ENCODE results near the gene PCDHA6. TPM values are rescaled to one million over a fixed set of nuclear protein-coding genes. Genes with fewer than 3 reads are reported as not detected.
A peak's percentile ranks its signal among the peaks of the same experiment; 100 is the strongest.
"Not testable (repeated sequence)": the region's sequence is repeated elsewhere in the genome, so short reads cannot be mapped to it uniquely, and the experiment has no call there.

The PCDHA6 gene
- total RNA-seq (2021) (not detected in 2 replicates), Bru-seq, nascent RNA (not detected), BruChase-seq, experiment 1, labeled RNA remaining after a 2-hour chase (not detected), BruChase-seq, experiment 2, labeled RNA remaining after a 6-hour chase (not detected)
- long read RNA-seq: 0 reads

DNA sequence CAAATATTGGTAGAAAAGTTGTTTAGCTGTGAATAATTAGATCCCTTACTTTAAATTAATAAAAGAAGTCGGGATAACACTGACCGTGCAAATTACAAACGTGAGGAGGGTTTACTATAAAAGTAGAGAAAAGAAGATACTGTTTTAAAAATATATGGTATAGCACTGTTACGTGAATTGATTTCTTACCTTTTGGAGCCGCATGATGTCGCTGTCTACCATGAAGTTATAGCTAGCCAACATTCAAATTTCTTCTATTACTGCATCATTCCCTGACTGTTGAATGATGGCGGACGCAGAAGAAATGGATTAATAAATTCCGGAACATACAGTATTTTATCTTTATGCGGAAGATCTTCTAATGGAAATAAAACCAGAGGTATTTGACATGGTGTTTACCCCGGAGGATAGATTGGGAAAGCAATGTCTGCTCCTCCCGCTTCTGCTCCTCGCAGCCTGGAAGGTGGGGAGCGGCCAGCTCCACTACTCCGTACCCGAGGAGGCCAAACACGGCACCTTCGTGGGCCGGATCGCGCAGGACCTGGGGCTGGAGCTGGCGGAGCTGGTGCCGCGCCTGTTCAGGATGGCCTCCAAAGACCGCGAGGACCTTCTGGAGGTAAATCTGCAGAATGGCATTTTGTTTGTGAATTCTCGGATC is at the start of gene PCDHA6:
PCDHA6 (plus strand) TSS at position 257 of the 658 bp plus-strand sequence; CDS start at position 389, 132 bp downstream.
- H3K27ac ChIP-seq: no peak within 1 kb of the TSS
- intact Hi-C loops (cut with micrococcal nuclease; ENCODE audit: unreplicated experiment): no loop called here
- no peak within 1 kb of the TSS for H3K4me3 ChIP-seq
- no TSS peak for BruUV-seq (replicated peaks)
- no peaks in the 10 kb centered on the region for H3K4me1 ChIP-seq (replicated peaks; ENCODE audit: insufficient read depth)
- no peaks in the 10 kb centered on the region for H3F3A ChIP-seq (ENCODE audit: insufficient read depth, low read depth)
- H3K9me3 ChIP-seq (ENCODE audit: insufficient read depth, low read depth): no peaks in the 10 kb centered on the region; the same call in 1 of the 2 replicates
- no peaks in the 10 kb centered on the region for H4K20me1 ChIP-seq (ENCODE audit: insufficient read depth)
- no peak for TF ChIP-seq CTCF (conservative IDR thresholded peaks at IDR 0.05)
- no peak for TF ChIP-seq EZH2 (IDR thresholded peaks at IDR 0.05; ENCODE audit: low read depth)
- no peak for DNase-seq
- no peaks in the 10 kb centered on the region for H3K27me3 ChIP-seq (ENCODE audit: insufficient read depth, low read depth)
- ChIA-PET POLR2A (ENCODE audit: unreplicated experiment) (no interaction called here), CTCF (interaction anchor here (1.0 kb wide), 1 partner anchor 14 kb away, joined by 3 read pairs; no protein-coding TSS in a partner anchor)
- no peaks in the 10 kb centered on the region for H3K9me2 ChIP-seq (ENCODE audit: insufficient read depth)
- H3K79me2 ChIP-seq (ENCODE audit: low read depth): no peaks in the 10 kb centered on the region
- no peak within 1 kb of the TSS for H2AFZ ChIP-seq
- H3K4me2 ChIP-seq: no peak within 1 kb of the TSS
- H3K36me3 ChIP-seq (ENCODE audit: low read depth): no peaks in the 10 kb centered on the region

DNA sequence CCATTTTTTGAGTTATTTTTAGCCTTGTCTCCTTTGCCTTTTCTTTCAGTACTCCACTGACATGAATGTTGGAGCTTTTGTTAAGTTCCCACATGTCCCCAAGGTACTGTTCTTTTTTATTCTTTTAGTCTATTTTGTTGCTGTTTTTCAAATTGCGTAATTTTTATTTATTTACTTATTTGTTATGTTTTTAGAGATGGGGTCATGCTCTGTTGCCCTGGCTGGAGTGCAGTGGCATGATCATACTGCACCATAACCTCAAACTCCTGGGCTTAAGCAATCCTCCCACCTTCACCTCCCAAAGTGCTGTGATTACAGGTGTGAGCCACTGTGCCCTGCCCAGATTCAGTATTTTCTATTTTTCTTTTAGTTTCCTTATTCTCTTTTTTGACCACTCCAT is 47.2 kb upstream of the PCDHA6 start:
- no peak for DNase-seq
- no TSS peak for BruUV-seq (replicated peaks)
- H3K9me3 ChIP-seq (ENCODE audit: insufficient read depth, low read depth): no peaks in the 10 kb centered on the region
- H3K36me3 ChIP-seq (ENCODE audit: low read depth): no peaks in the 10 kb centered on the region
- intact Hi-C loops (cut with micrococcal nuclease; ENCODE audit: unreplicated experiment): no loop called here
- H3F3A ChIP-seq (ENCODE audit: insufficient read depth, low read depth): no peaks in the 10 kb centered on the region
- no peaks in the 10 kb centered on the region for H3K79me2 ChIP-seq (ENCODE audit: low read depth)
- no peak for TF ChIP-seq CTCF (conservative IDR thresholded peaks at IDR 0.05)
- no peak for TF ChIP-seq EZH2 (IDR thresholded peaks at IDR 0.05; ENCODE audit: low read depth)
- no peak overlapping the region for H3K4me3 ChIP-seq
- H3K27ac ChIP-seq: no peak overlapping the region
- no peaks in the 10 kb centered on the region for H3K4me1 ChIP-seq (replicated peaks; ENCODE audit: insufficient read depth)
- POLR2A ChIA-PET (ENCODE audit: unreplicated experiment): no interaction called here
- H3K27me3 ChIP-seq (ENCODE audit: insufficient read depth, low read depth): no peaks in the 10 kb centered on the region
- H3K9me2 ChIP-seq (ENCODE audit: insufficient read depth): no peaks in the 10 kb centered on the region
- no peak overlapping the region for H2AFZ ChIP-seq
- no peaks in the 10 kb centered on the region for H4K20me1 ChIP-seq (ENCODE audit: insufficient read depth)
- CTCF ChIA-PET: no interaction called here
- H3K4me2 ChIP-seq: no peak overlapping the region

DNA sequence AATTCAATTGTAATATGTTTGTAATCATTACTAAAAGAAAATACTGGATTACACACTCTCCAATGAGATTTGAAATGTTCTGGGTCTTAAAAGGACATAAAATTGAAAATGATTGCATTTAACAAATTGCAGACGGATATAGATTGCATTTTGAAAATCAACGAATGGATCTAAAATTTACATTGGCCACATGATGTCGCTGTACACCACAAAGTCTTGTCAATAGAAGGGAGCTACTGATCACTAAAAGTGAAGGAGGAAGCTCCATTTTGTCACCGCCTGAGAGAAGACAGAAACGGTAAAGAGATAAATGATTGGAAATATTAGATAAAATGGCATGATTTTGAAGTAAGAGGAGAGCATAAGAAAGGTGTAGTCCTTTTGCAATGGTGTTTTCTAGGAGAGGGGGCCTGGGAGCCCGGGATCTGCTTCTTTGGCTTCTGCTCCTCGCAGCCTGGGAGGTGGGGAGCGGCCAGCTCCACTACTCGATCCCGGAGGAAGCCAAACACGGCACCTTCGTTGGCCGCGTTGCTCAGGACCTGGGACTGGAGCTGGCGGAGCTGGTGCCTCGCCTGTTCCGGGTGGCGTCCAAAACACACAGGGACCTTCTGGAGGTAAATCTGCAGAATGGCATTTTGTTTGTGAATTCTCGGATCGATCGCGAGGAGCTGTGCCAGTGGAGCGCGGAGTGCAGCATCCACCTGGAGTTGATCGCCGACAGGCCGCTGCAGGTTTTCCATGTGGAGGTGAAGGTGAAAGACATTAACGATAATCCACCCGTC is 41.7 kb upstream of the PCDHA6 start, which contains the start of gene PCDHA1:
PCDHA1 (plus strand) TSS at position 236 of the 782 bp plus-strand sequence.
- no peaks in the 10 kb centered on the region for H3K9me2 ChIP-seq (ENCODE audit: insufficient read depth)
- intact Hi-C loops (cut with micrococcal nuclease; ENCODE audit: unreplicated experiment): no loop called here
- H3K4me2 ChIP-seq: no peak within 1 kb of the TSS
- H3F3A ChIP-seq (ENCODE audit: insufficient read depth, low read depth): no peaks in the 10 kb centered on the region
- BruUV-seq (replicated peaks): no TSS peak
- no peak for DNase-seq
- TF ChIP-seq CTCF (conservative IDR thresholded peaks at IDR 0.05) (0 out of 2 replicates have a peak, but pooled peaks have one; percentile 26), EZH2 (IDR thresholded peaks at IDR 0.05; ENCODE audit: low read depth) (no peak)
- no peaks in the 10 kb centered on the region for H3K4me1 ChIP-seq (replicated peaks; ENCODE audit: insufficient read depth)
- H2AFZ ChIP-seq: no peak within 1 kb of the TSS
- no peak within 1 kb of the TSS for H3K4me3 ChIP-seq
- H3K36me3 ChIP-seq (ENCODE audit: low read depth): no peaks in the 10 kb centered on the region
- H3K79me2 ChIP-seq (ENCODE audit: low read depth): no peaks in the 10 kb centered on the region
- no peaks in the 10 kb centered on the region for H4K20me1 ChIP-seq (ENCODE audit: insufficient read depth)
- POLR2A ChIA-PET (ENCODE audit: unreplicated experiment): no interaction called here
- H3K27ac ChIP-seq: no peak within 1 kb of the TSS
- H3K9me3 ChIP-seq (ENCODE audit: insufficient read depth, low read depth): peaks cover 6% of the 10 kb centered on the region; the same call in 1 of the 2 replicates
- CTCF ChIA-PET: interaction anchor here (0.5 kb wide), 1 partner anchor 748 kb away, joined by 9 read pairs; no protein-coding TSS in a partner anchor
- H3K27me3 ChIP-seq (ENCODE audit: insufficient read depth, low read depth): peaks cover 10% of the 10 kb centered on the region; the same call in 1 of the 2 replicates

DNA sequence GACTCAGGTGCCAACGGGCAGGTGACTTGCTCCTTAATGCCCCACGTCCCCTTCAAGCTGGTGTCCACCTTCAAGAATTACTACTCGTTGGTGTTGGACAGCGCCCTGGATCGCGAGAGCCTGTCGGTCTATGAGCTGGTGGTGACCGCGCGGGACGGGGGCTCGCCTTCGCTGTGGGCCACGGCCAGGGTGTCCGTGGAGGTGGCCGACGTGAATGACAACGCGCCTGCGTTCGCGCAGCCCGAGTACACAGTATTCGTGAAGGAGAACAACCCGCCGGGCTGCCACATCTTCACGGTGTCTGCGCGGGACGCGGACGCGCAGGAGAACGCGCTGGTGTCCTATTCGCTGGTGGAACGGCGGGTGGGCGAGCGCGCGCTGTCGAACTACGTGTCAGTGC is 40.3 kb upstream of the PCDHA6 start:
- H2AFZ ChIP-seq; H3F3A ChIP-seq (ENCODE audit: insufficient read depth, low read depth); H3K36me3 ChIP-seq (ENCODE audit: low read depth); H3K9me2 ChIP-seq (ENCODE audit: insufficient read depth); H3K27ac ChIP-seq; intact Hi-C loops (cut with micrococcal nuclease; ENCODE audit: unreplicated experiment); H4K20me1 ChIP-seq (ENCODE audit: insufficient read depth); POLR2A ChIA-PET (ENCODE audit: unreplicated experiment); CTCF ChIA-PET; H3K4me2 ChIP-seq; H3K79me2 ChIP-seq (ENCODE audit: low read depth); H3K9me3 ChIP-seq (ENCODE audit: insufficient read depth, low read depth); BruUV-seq (replicated peaks); H3K4me3 ChIP-seq; DNase-seq; H3K4me1 ChIP-seq (replicated peaks; ENCODE audit: insufficient read depth): not testable (repeated sequence)
- peaks cover 10% of the 10 kb centered on the region; the same call in 1 of the 2 replicates for H3K27me3 ChIP-seq (ENCODE audit: insufficient read depth, low read depth)
